Peyer's patch (tissue), 4 donors: ENCODE results near the gene ITGB5.

Experiments used
- POLR2A ChIP-seq, 2 donors: fragments of 450-650 bp; IDR thresholded peaks; one replicate each; pipeline ENCODE4 v1.5.1; 2017; ENCODE audit warnings: antibody characterized with exemption in 2 of 2, mild to moderate bottlenecking in 2 of 2, moderate library complexity in 2 of 2
- TF ChIP-seq, protein P1 (sequence below), 6 experiments: fragments of 450-650 bp in 4 of 6; fragments of 200-600 bp in 2 of 6; sonication (generic) in 1 of 6; IDR thresholded peaks; one replicate each; pipeline ENCODE4 v1.5.1; 2017 to 2019; ENCODE audit warnings: antibody characterized with exemption in 6 of 6, mild to moderate bottlenecking in 3 of 6, moderate library complexity in 1 of 6

DNA sequence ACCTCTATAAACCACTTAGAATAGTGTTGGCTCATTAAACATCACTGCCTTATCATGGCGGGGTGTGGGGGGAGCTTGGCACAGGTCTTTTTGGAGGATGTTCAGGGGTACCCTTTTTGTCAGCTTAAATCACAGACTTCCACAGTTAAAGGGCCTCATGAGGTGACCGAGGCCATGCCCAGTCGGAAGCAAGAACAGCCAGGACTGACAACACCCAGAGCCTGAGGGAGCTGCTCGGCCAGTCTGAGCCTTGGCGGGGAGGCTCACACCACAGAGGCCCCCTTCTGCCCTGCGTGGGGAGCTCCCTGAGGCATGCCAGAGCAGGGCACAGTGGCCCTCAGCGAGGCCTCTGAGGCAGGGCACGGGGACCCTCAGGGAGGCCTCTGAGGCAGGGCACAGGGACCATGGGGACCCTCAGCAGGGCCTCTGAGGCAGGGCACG is 107.4 kb downstream of the ITGB5 start:
- no peak for TF ChIP-seq POLR2A (IDR thresholded peaks at IDR 0.05)
- TF ChIP-seq, protein P1, sequence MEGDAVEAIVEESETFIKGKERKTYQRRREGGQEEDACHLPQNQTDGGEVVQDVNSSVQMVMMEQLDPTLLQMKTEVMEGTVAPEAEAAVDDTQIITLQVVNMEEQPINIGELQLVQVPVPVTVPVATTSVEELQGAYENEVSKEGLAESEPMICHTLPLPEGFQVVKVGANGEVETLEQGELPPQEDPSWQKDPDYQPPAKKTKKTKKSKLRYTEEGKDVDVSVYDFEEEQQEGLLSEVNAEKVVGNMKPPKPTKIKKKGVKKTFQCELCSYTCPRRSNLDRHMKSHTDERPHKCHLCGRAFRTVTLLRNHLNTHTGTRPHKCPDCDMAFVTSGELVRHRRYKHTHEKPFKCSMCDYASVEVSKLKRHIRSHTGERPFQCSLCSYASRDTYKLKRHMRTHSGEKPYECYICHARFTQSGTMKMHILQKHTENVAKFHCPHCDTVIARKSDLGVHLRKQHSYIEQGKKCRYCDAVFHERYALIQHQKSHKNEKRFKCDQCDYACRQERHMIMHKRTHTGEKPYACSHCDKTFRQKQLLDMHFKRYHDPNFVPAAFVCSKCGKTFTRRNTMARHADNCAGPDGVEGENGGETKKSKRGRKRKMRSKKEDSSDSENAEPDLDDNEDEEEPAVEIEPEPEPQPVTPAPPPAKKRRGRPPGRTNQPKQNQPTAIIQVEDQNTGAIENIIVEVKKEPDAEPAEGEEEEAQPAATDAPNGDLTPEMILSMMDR (IDR thresholded peaks at IDR 0.05), result no peak
